Measurements from ENCODE around the gene SMURF2. TPM values are rescaled to one million over a fixed set of nuclear protein-coding genes. Genes with fewer than 3 reads are reported as not detected.

Gene SMURF2
- total RNA-seq, 4 donors from 2014 or later, result 13.2 to 21.0 (median 20.5) TPM

DNA sequence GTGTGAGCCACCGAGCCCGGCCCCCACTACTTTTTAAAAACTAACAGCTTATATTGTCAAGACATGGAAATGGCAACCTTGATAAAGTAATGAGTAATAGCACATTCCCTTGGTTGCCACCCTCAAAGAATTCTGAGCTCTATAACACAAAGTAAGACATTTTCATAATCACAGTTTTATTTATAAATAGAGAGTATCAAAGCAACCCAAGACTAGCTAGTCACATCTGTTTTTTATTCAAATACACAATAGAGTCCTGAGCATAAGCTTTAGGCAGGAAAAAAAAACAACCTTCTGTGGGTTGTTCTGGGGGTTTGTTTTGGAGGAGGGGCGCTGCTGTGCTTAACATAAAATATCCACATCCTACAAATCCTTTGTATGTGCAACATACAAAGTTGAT, 86.7 kb downstream of the SMURF2 start:
- DNase-seq (ENCODE audit: low spot score in 2 of 2), result no peak
- no peak for TF ChIP-seq POLR2A (IDR thresholded peaks at IDR 0.05)
- TF ChIP-seq, protein P1, sequence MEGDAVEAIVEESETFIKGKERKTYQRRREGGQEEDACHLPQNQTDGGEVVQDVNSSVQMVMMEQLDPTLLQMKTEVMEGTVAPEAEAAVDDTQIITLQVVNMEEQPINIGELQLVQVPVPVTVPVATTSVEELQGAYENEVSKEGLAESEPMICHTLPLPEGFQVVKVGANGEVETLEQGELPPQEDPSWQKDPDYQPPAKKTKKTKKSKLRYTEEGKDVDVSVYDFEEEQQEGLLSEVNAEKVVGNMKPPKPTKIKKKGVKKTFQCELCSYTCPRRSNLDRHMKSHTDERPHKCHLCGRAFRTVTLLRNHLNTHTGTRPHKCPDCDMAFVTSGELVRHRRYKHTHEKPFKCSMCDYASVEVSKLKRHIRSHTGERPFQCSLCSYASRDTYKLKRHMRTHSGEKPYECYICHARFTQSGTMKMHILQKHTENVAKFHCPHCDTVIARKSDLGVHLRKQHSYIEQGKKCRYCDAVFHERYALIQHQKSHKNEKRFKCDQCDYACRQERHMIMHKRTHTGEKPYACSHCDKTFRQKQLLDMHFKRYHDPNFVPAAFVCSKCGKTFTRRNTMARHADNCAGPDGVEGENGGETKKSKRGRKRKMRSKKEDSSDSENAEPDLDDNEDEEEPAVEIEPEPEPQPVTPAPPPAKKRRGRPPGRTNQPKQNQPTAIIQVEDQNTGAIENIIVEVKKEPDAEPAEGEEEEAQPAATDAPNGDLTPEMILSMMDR (IDR thresholded peaks at IDR 0.05), result no peak
- no peak overlapping the region for H3K4me3 ChIP-seq (ENCODE audit: low read depth, poor library complexity, severe bottlenecking)
- intact Hi-C loops (cut with DNase I; ENCODE audit: low total_unique reads), result no loop called here
- WGBS, 2 donors, result 92 to 93% methylated on average over 3 of the region's 3 CpGs

GRCh38 chr17:64574646-64575045, 87.5 kb downstream of the SMURF2 start:
- no peak for DNase-seq (ENCODE audit: low spot score in 2 of 2)
- intact Hi-C loops (cut with DNase I; ENCODE audit: low total_unique reads), result no loop called here
- no peak overlapping the region for H3K4me3 ChIP-seq (ENCODE audit: low read depth, poor library complexity, severe bottlenecking)
- TF ChIP-seq, protein P1 (IDR thresholded peaks at IDR 0.05), result no peak
- 71 to 73% methylated on average over 1 of the region's 1 CpG for WGBS, 2 donors

DNA sequence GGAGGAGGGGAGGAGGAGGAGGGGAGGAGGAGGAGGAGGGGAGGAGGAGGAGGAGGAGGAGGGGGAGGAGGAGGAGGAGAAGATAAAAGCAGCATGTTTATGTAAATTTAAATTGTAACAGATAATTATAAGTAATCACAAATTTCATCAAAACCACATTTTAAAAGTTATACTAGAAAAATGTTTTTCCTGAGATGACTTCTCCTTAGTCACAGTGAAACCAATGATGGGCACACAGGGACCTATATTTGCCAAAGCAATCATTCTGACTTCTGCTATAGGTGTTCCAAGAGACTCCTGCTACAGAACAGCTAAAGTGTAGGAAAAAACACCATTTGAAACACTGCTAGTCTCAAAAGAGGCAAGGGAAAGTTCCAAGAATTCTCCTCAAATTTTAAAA, 88.9 kb downstream of the SMURF2 start:
- TF ChIP-seq, protein P1 (IDR thresholded peaks at IDR 0.05), result no peak
- no peak for TF ChIP-seq POLR2A (IDR thresholded peaks at IDR 0.05)
- H3K4me3 ChIP-seq (ENCODE audit: low read depth, poor library complexity, severe bottlenecking), result no peak overlapping the region
- intact Hi-C loops (cut with DNase I; ENCODE audit: low total_unique reads), result no loop called here
- DNase-seq (ENCODE audit: low spot score in 2 of 2), result no peak

DNA sequence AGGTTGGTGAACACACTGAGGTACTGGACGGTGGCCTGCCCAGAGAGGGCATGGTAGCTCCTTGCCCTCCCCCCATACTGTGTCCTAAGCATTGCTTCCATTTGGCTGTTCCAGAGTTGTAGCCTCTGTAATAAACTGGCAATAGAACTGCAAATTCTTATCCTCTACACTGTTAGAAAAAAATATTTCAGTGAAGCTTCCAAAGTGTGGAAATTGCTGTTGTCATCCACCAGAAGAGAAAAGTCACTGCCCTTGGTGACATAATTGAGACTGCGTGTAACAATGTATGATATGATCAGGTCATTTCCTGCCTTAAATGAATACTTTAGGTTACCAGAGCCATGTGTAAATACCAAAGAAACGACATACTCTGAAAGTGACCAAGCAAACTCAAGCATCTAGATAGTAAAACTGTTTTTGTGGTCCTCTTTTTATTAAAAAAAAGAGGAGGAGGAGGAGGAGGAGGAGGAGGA, 89.4 kb downstream of the SMURF2 start:
- intact Hi-C loops (cut with DNase I; ENCODE audit: low total_unique reads), result no loop called here
- no peak for DNase-seq (ENCODE audit: low spot score in 2 of 2)
- H3K4me3 ChIP-seq (ENCODE audit: low read depth, poor library complexity, severe bottlenecking), result no peak overlapping the region
- WGBS, 2 donors, result 53 to 61% methylated on average over 3 of the region's 3 CpGs
- no peak for TF ChIP-seq POLR2A (IDR thresholded peaks at IDR 0.05)
- TF ChIP-seq, protein P1 (IDR thresholded peaks at IDR 0.05), result no peak

- DNase-seq (ENCODE audit: low spot score in 2 of 2), result no peak
- WGBS, 2 donors, result 64 to 81% methylated on average over 6 of the region's 6 CpGs
- TF ChIP-seq, protein P1 (IDR thresholded peaks at IDR 0.05), result no peak
- TF ChIP-seq POLR2A (IDR thresholded peaks at IDR 0.05), result no peak
- H3K4me3 ChIP-seq (ENCODE audit: low read depth, poor library complexity, severe bottlenecking), result no peak overlapping the region
- intact Hi-C loops (cut with DNase I; ENCODE audit: low total_unique reads), result no loop called here
These were observed 90.4 kb downstream of the SMURF2 start for GRCh38 chr17:64571746-64572145.

GRCh38 chr17:64565563-64565962, 96.5 kb downstream of the SMURF2 start:
- no peak overlapping the region for H3K4me3 ChIP-seq (ENCODE audit: low read depth, poor library complexity, severe bottlenecking)
- intact Hi-C loops (cut with DNase I; ENCODE audit: low total_unique reads), result no loop called here
- TF ChIP-seq, protein P1 (IDR thresholded peaks at IDR 0.05), result no peak
- TF ChIP-seq POLR2A (IDR thresholded peaks at IDR 0.05), result no peak
- DNase-seq (ENCODE audit: low spot score in 2 of 2), result no peak
